Suprapubic skin (tissue), 4 donors: ENCODE results near the gene RNLS. TPM values are rescaled to one million over a fixed set of nuclear protein-coding genes. Genes with fewer than 3 reads are reported as not detected.

Experiments used
- DNase-seq, 2 donors: peaks; one replicate each; pipeline ENCODE4 v3.0.0-alpha.2; 2019; ENCODE audit warnings: low spot score in 2 of 2
- H3K27ac ChIP-seq: fragments of 200-600 bp; sonication (generic); one replicate; pipeline ENCODE4 v1.5.1; 2019
- H3K27me3 ChIP-seq: fragments of 200-600 bp; sonication (generic); one replicate; pipeline ENCODE4 v1.5.1; 2019
- H3K36me3 ChIP-seq: fragments of 200-600 bp; sonication (generic); one replicate; pipeline ENCODE4 v1.5.1; 2019
- H3K4me1 ChIP-seq: fragments of 200-600 bp; sonication (generic); one replicate; pipeline ENCODE4 v1.5.1; 2019
- H3K4me3 ChIP-seq: fragments of 200-600 bp; sonication (generic); one replicate; pipeline ENCODE4 v1.5.1; 2019; ENCODE audit warnings: mild to moderate bottlenecking
- H3K9me3 ChIP-seq: fragments of 200-600 bp; sonication (generic); one replicate; pipeline ENCODE4 v1.5.1; 2019
- CTCF ChIP-seq, 2 donors: fragments of 200-600 bp in 1 of 2; fragments of 450-650 bp in 1 of 2; sonication (generic) in 1 of 2; IDR thresholded peaks; one replicate each; pipeline ENCODE4 v1.5.1; 2016 to 2019; ENCODE audit warnings: antibody characterized with exemption in 2 of 2, mild to moderate bottlenecking in 1 of 2, moderate library complexity in 1 of 2
- EP300 ChIP-seq: sonication (generic); formaldehyde crosslinking; IDR thresholded peaks from one replicate; pipeline ENCODE4 v1.6.1; 2017; ENCODE audit warnings: antibody characterized with exemption
- POLR2A ChIP-seq, 2 donors: fragments of 450-650 bp; IDR thresholded peaks; one replicate each; pipeline ENCODE4 v1.6.1; 2017; ENCODE audit warnings: antibody characterized with exemption in 2 of 2, mild to moderate bottlenecking in 2 of 2, moderate library complexity in 2 of 2
- POLR2AphosphoS5 ChIP-seq, 3 donors: sonication (generic); formaldehyde crosslinking; IDR thresholded peaks; one replicate each; pipeline ENCODE4 v1.6.1; 2017; ENCODE audit warnings: antibody characterized with exemption in 3 of 3
- WGBS: methylation state at CpG from one replicate; pipeline ENCODE4 v1.1.5; 2018; 5-methylcytosine and 5-hydroxymethylcytosine counted together
- total RNA-seq, 4 donors: library from RNA; depleted of rRNA; stranded (reverse); fragments of >200 nt; gene quantifications; one replicate each; pipeline ENCODE4 v1.1.0, GENCODE V29; 2016

The RNLS gene
- total RNA-seq, 4 donors from 2014 or later, result 9.8 to 23.7 (median 19.2) TPM

DNA sequence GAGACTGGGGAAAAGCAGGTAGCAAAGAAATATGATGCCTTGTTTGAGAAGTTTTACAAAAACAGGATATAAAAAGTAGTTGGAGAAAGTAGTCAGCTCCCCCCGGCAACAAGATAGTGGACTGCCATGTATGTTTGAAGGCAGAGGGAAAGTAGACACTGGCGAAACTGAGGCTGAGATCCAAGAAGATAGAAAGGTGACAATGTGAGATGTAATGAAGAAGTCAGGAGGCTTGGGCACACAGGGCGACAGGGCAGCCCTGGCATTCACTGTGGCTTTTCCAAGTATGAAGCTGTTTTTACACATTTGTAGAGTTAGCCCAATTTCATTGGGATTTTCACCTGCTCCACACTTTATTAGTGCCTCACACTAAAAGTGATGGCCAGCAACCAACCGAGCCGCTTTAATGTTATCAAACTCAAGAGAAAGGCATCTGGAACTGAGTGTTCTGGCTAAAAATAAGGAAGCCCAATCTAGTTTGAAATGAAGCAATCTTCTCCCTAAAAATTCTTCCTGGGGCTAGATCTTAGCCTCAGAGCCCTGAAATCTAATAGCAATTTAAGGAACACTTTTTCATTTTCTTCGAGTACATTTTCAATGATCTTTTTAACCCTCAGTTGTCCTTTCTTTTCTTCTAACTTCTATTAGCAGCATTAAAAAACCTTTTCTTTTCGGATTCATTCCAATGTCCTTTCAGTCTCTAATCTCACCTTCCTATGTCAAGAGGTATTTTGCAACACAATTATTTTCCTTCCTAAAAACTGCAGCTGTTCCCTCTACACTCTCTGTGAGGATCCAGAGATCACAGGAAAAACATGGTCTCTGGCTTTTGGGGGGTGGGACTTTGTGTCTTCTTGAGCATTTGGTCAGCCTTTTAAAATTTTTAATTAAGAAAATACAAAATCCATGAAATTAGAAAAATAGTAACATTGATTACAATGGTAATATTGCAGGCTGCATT, 108.0 kb downstream of the RNLS start:
- no peaks in the 10 kb centered on the region for H3K36me3 ChIP-seq
- 69% methylated on average over 7 of the region's 7 CpGs for WGBS
- H3K9me3 ChIP-seq, result no peaks in the 10 kb centered on the region
- H3K27ac ChIP-seq, result no peak overlapping the region
- H3K4me3 ChIP-seq, result no peak overlapping the region
- DNase-seq, result no peak
- H3K27me3 ChIP-seq, result no peaks in the 10 kb centered on the region
- peaks cover 10% of the 10 kb centered on the region for H3K4me1 ChIP-seq
- TF ChIP-seq CTCF (IDR thresholded peaks at IDR 0.05) (no peak), POLR2A (IDR thresholded peaks at IDR 0.05) (no peak), EP300 (no peak), POLR2AphosphoS5 (IDR thresholded peaks at IDR 0.05) (no peak)

- peaks cover 10% of the 10 kb centered on the region for H3K4me1 ChIP-seq
- H3K36me3 ChIP-seq, result no peaks in the 10 kb centered on the region
- DNase-seq, result no peak
- no peak overlapping the region for H3K27ac ChIP-seq
- H3K4me3 ChIP-seq, result no peak overlapping the region
- TF ChIP-seq EP300 (no peak), POLR2A (IDR thresholded peaks at IDR 0.05) (no peak)
- WGBS, result 89% methylated on average over 2 of the region's 2 CpGs
- H3K9me3 ChIP-seq, result no peaks in the 10 kb centered on the region
- H3K27me3 ChIP-seq, result no peaks in the 10 kb centered on the region
Observed at GRCh38 chr10:88473989-88474883, 108.9 kb downstream of the RNLS start.

DNA sequence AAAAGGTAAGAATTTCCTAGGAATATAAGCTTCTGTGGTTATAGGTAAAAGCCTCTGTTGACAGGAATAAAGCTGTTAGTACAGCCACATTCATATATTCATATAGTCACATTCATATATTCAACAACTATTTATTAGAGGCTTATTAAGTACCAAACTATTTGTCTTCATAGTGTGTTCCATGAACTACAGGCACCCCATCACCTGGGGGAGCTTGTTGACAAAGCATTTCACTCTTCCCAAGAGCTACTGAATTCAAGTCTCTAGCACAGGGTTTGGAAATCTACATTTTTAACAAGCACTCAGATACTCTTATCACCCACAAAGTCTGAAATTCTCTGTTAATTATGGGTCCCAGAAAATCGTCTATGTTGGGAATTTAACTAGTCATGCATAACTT, 110.6 kb downstream of the RNLS start:
- 83% methylated on average over 1 of the region's 1 CpG for WGBS
- Histone ChIP-seq H3K9me3 (no peaks in the 10 kb centered on the region), H3K36me3 (no peaks in the 10 kb centered on the region), H3K4me1 (peaks cover 4% of the 10 kb centered on the region), H3K27me3 (no peaks in the 10 kb centered on the region), H3K4me3 (no peak overlapping the region), H3K27ac (no peak overlapping the region)
- TF ChIP-seq POLR2A (IDR thresholded peaks at IDR 0.05) (no peak), CTCF (IDR thresholded peaks at IDR 0.05) (no peak), POLR2AphosphoS5 (IDR thresholded peaks at IDR 0.05) (no peak), EP300 (no peak)
- no peak for DNase-seq

- Histone ChIP-seq H3K36me3 (no peaks in the 10 kb centered on the region), H3K27ac (no peak overlapping the region), H3K27me3 (no peaks in the 10 kb centered on the region), H3K9me3 (no peaks in the 10 kb centered on the region), H3K4me1 (peaks cover 4% of the 10 kb centered on the region), H3K4me3 (no peak overlapping the region)
- WGBS, result 57% methylated on average over 1 of the region's 1 CpG
- DNase-seq, result no peak
- TF ChIP-seq POLR2A (IDR thresholded peaks at IDR 0.05) (no peak), EP300 (no peak), POLR2AphosphoS5 (IDR thresholded peaks at IDR 0.05) (no peak), CTCF (IDR thresholded peaks at IDR 0.05) (no peak)
Observed at GRCh38 chr10:88471899-88472298, 111.2 kb downstream of the RNLS start.

GRCh38 chr10:88467835-88468485, 115.2 kb downstream of the RNLS start:
- no peak overlapping the region for H3K27ac ChIP-seq
- whole genome bisulfite sequencing, result 29% methylated on average over 4 of the region's 4 CpGs
- H3K4me3 ChIP-seq, result no peak overlapping the region
- H3K27me3 ChIP-seq, result no peaks in the 10 kb centered on the region
- H3K4me1 ChIP-seq, result no peaks in the 10 kb centered on the region
- H3K9me3 ChIP-seq, result no peaks in the 10 kb centered on the region
- TF ChIP-seq CTCF (IDR thresholded peaks at IDR 0.05) (no peak), POLR2AphosphoS5 (IDR thresholded peaks at IDR 0.05) (no peak), POLR2A (IDR thresholded peaks at IDR 0.05) (no peak), EP300 (no peak)
- no peak for DNase-seq
- H3K36me3 ChIP-seq, result no peaks in the 10 kb centered on the region
